SK-N-SH (cell line): Measurements from ENCODE around the gene ANKS1B. TPM values are rescaled to one million over a fixed set of nuclear protein-coding genes. Genes with fewer than 3 reads are reported as not detected.

Source experiments
- CTCF ChIA-PET: fragments of 300-600, 350-600 bp; formaldehyde crosslinking; extraction: SDS; loops from one replicate; lab custom pipeline; 2021; lab: Yijun Ruan, JAX
- POLR2A ChIA-PET: fragments of 350-600 bp; sonication (Branson Sonifier 250); formaldehyde crosslinking; extraction: SDS; loops from one replicate; lab custom pipeline; 2020; ENCODE audit warnings: antibody characterized with exemption, inconsistent platforms; lab: Yijun Ruan, JAX
- DNase-seq: peaks from one replicate; pipeline ENCODE4 v3.0.0; 2012
- H2AFZ ChIP-seq: fragments of 200-600 bp; sonication (generic); 2 replicates; pipeline ENCODE4 v1.8.1; 2016; ENCODE audit warnings: antibody characterized with exemption, mild to moderate bottlenecking, low read depth
- H3F3A ChIP-seq: fragments of 200-600 bp; sonication (generic); replicated peaks from 2 replicates; pipeline ENCODE3; 2016; ENCODE audit warnings: antibody characterized with exemption, mild to moderate bottlenecking; ENCODE audit not compliant: insufficient read depth
- H3K27ac ChIP-seq, 2 experiments: fragments of 200-500 bp in 1 of 2; fragments of 200-600 bp in 1 of 2; sonication (Bioruptor generic) in 1 of 2; sonication (generic), shearing (Covaris generic) in 1 of 2; 2 replicates each; pipeline versions ENCODE4 v1.5.1 to v1.6.1; 2014 to 2016; ENCODE audit warnings: low read depth in 2 of 2, inconsistent platforms in 1 of 2, low read length in 1 of 2, mild to moderate bottlenecking in 1 of 2, mixed read lengths in 1 of 2
- H3K27me3 ChIP-seq: fragments of 200-600 bp; sonication (generic), shearing (Covaris generic); 2 replicates; pipeline ENCODE4 v1.6.1; 2016; ENCODE audit warnings: mixed run types; ENCODE audit not compliant: insufficient read depth
- H3K36me3 ChIP-seq, 2 experiments: fragments of 200-500 bp in 1 of 2; fragments of 200-600 bp in 1 of 2; sonication (Bioruptor generic) in 1 of 2; sonication (generic) in 1 of 2; replicated peaks in 1 of 2; 2 replicates each; pipeline versions ENCODE3 to v1.5.1; 2014 to 2016; ENCODE audit warnings: low read length in 1 of 2, mild to moderate bottlenecking in 1 of 2; ENCODE audit not compliant: insufficient read depth in 2 of 2, control insufficient read depth in 1 of 2
- H3K4me1 ChIP-seq, 2 experiments: fragments of 200-500 bp in 1 of 2; fragments of 200-600 bp in 1 of 2; sonication (Bioruptor generic) in 1 of 2; sonication (generic), shearing (Covaris generic) in 1 of 2; 2 replicates each; pipeline versions ENCODE4 v1.5.1 to v1.6.1; 2014 to 2016; ENCODE audit warnings: low read depth in 1 of 2, low read length in 1 of 2, mixed run types in 1 of 2; ENCODE audit not compliant: insufficient read depth in 2 of 2, control insufficient read depth in 1 of 2
- H3K4me2 ChIP-seq: fragments of 200-600 bp; sonication (generic), shearing (Covaris generic); 2 replicates; pipeline ENCODE4 v1.6.1; 2017; ENCODE audit warnings: mixed run types
- H3K4me3 ChIP-seq, 2 experiments: fragments of 200-500 bp in 1 of 2; fragments of 200-600 bp in 1 of 2; sonication (Bioruptor generic) in 1 of 2; sonication (generic), shearing (Covaris generic) in 1 of 2; 2 replicates each; pipeline versions ENCODE4 v1.5.1 to v1.8.1; 2014 to 2016; ENCODE audit warnings: low read depth in 2 of 2, inconsistent platforms in 1 of 2, low read length in 1 of 2, mild to moderate bottlenecking in 1 of 2, mixed read lengths in 1 of 2, moderate library complexity in 1 of 2
- H3K79me2 ChIP-seq: fragments of 200-600 bp; sonication (generic); 2 replicates; pipeline ENCODE4 v1.8.1; 2017; ENCODE audit warnings: mild to moderate bottlenecking; ENCODE audit not compliant: insufficient read depth
- H3K9ac ChIP-seq: fragments of 200-600 bp; sonication (generic); 2 replicates; pipeline ENCODE4 v1.6.1; 2017; ENCODE audit warnings: mixed run types
- H3K9me2 ChIP-seq: fragments of 200-600 bp; sonication (generic); 2 replicates; pipeline ENCODE4 v1.6.1; 2017; ENCODE audit warnings: mixed run types
- H3K9me3 ChIP-seq: fragments of 200-600 bp; sonication (generic); 2 replicates; pipeline ENCODE4 v1.6.1; 2017; ENCODE audit warnings: mixed run types, mild to moderate bottlenecking, moderate library complexity
- H4K20me1 ChIP-seq: fragments of 200-600 bp; sonication (generic); 2 replicates; pipeline ENCODE4 v1.6.1; 2017; ENCODE audit warnings: mild to moderate bottlenecking, mixed run types; ENCODE audit not compliant: insufficient read depth
- CHD2 ChIP-seq: fragments of 150-350 bp; IDR thresholded peaks from 2 replicates; pipeline ENCODE4 v1.6.1; 2018; ENCODE audit warnings: low read length; ENCODE audit not compliant: partially characterized antibody
- EZH2phosphoT487 ChIP-seq: fragments of 200-600 bp; sonication (generic); IDR thresholded peaks from 2 replicates; pipeline ENCODE4 v1.6.1; 2017; ENCODE audit warnings: low read depth, mixed run types, mild to moderate bottlenecking, antibody characterized with exemption, moderate library complexity, borderline replicate concordance
- GABPA ChIP-seq: IDR thresholded peaks from 2 replicates; pipeline ENCODE4 v1.4.0; 2012; ENCODE audit warnings: low read depth, mild to moderate bottlenecking
- GATA2 ChIP-seq: sonication (generic); formaldehyde crosslinking; IDR thresholded peaks from 2 replicates; pipeline ENCODE4 v1.5.0; 2020; ENCODE audit warnings: mild to moderate bottlenecking, missing genetic modification reagents
- IRF3 ChIP-seq: fragments of 150-350 bp; IDR thresholded peaks from 2 replicates; pipeline ENCODE4 v1.6.1; 2016; ENCODE audit warnings: mild to moderate bottlenecking, low read depth, low read length
- MAX ChIP-seq: IDR thresholded peaks from 2 replicates; pipeline ENCODE4 v1.4.0; 2012; ENCODE audit warnings: low read depth
- MXI1 ChIP-seq: IDR thresholded peaks from 2 replicates; pipeline ENCODE4 v1.6.1; 2012; ENCODE audit warnings: mild to moderate bottlenecking, low read depth, low read length, improper control_type of control experiment
- NFIC ChIP-seq: IDR thresholded peaks from 2 replicates; pipeline ENCODE4 v1.4.0; 2012; ENCODE audit warnings: borderline replicate concordance
- RCOR1 ChIP-seq: fragments of 150-350 bp; IDR thresholded peaks from 2 replicates; pipeline ENCODE4 v1.6.1; 2017; ENCODE audit warnings: antibody characterized with exemption, low read length
- RFX5 ChIP-seq: IDR thresholded peaks from 2 replicates; pipeline ENCODE4 v1.6.1; 2012; ENCODE audit warnings: mild to moderate bottlenecking, improper control_type of control experiment, low read length
- RXRA ChIP-seq: IDR thresholded peaks from 2 replicates; pipeline ENCODE4 v1.4.0; 2012; ENCODE audit warnings: low read depth, mild to moderate bottlenecking, borderline replicate concordance
- SIN3A ChIP-seq: IDR thresholded peaks from 2 replicates; pipeline ENCODE4 v1.6.1; 2012; ENCODE audit warnings: low read depth, mild to moderate bottlenecking, low read length, moderate library complexity, borderline replicate concordance
- TEAD4 ChIP-seq: IDR thresholded peaks from 2 replicates; pipeline ENCODE4 v1.4.0; 2012; ENCODE audit warnings: mild to moderate bottlenecking, borderline replicate concordance; ENCODE audit not compliant: insufficient read depth
- WGBS: methylation state at CpG from one replicate; pipeline ENCODE4 v1.1.6; 2017; ENCODE audit warnings: low lambda C conversion rate; 5-methylcytosine and 5-hydroxymethylcytosine counted together
- polyA plus RNA-seq, 3 experiments: library from polyadenylated mRNA; depleted of rRNA; stranded (reverse); fragments of >200 nt; gene quantifications; 2 replicates each; pipeline ENCODE4 v1.2.3, GENCODE V29; 2012
- TF ChIP-seq, protein P1 (sequence below): IDR thresholded peaks from 2 replicates; pipeline ENCODE4 v1.6.1; 2012; ENCODE audit warnings: mild to moderate bottlenecking, low read depth, low read length, moderate library complexity

The ANKS1B gene
- polyA plus RNA-seq, 1 of the 3 experiments (the other 2 are of a cell fraction) = 1.8 TPM

GRCh38 chr12:99824900-99825542 lies 159.7 kb downstream of the ANKS1B start:
- ChIA-PET CTCF (interaction anchor here (1.1 kb wide), 1 partner anchor 34 kb away, joined by 3 read pairs; no protein-coding TSS in a partner anchor), POLR2A (no interaction called here)
- WGBS = 92% methylated on average over 8 of the region's 8 CpGs
- Histone ChIP-seq H3K9me2 (no peaks in the 10 kb centered on the region), H4K20me1 (no peaks in the 10 kb centered on the region), H3K9me3 (no peaks in the 10 kb centered on the region), H3F3A (no peaks in the 10 kb centered on the region), H3K4me3 (no peak overlapping the region), H3K27me3 (no peaks in the 10 kb centered on the region), H2AFZ (no peak overlapping the region), H3K36me3 (no peaks in the 10 kb centered on the region), H3K4me1 (no peaks in the 10 kb centered on the region; a peak in 1 of 4 replicates), H3K9ac (no peak overlapping the region), H3K4me2 (no peak overlapping the region), H3K79me2 (no peaks in the 10 kb centered on the region), H3K27ac (no peak overlapping the region)
- DNase-seq = no peak
- no peak for TF ChIP-seq GABPA
- no peak for TF ChIP-seq EZH2phosphoT487
- TF ChIP-seq RFX5 = no peak
- no peak for TF ChIP-seq MXI1
- TF ChIP-seq RXRA = no peak
- TF ChIP-seq SIN3A = no peak
- no peak for TF ChIP-seq MAX
- no peak for TF ChIP-seq IRF3
- no peak for TF ChIP-seq NFIC
- TF ChIP-seq TEAD4 = no peak
- TF ChIP-seq GATA2 = no peak
- TF ChIP-seq RCOR1 = no peak
- TF ChIP-seq, protein P1, sequence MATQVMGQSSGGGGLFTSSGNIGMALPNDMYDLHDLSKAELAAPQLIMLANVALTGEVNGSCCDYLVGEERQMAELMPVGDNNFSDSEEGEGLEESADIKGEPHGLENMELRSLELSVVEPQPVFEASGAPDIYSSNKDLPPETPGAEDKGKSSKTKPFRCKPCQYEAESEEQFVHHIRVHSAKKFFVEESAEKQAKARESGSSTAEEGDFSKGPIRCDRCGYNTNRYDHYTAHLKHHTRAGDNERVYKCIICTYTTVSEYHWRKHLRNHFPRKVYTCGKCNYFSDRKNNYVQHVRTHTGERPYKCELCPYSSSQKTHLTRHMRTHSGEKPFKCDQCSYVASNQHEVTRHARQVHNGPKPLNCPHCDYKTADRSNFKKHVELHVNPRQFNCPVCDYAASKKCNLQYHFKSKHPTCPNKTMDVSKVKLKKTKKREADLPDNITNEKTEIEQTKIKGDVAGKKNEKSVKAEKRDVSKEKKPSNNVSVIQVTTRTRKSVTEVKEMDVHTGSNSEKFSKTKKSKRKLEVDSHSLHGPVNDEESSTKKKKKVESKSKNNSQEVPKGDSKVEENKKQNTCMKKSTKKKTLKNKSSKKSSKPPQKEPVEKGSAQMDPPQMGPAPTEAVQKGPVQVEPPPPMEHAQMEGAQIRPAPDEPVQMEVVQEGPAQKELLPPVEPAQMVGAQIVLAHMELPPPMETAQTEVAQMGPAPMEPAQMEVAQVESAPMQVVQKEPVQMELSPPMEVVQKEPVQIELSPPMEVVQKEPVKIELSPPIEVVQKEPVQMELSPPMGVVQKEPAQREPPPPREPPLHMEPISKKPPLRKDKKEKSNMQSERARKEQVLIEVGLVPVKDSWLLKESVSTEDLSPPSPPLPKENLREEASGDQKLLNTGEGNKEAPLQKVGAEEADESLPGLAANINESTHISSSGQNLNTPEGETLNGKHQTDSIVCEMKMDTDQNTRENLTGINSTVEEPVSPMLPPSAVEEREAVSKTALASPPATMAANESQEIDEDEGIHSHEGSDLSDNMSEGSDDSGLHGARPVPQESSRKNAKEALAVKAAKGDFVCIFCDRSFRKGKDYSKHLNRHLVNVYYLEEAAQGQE = no peak
- TF ChIP-seq CHD2 = no peak
